ENCODE results near the gene PCBD2. TPM values are rescaled to one million over a fixed set of nuclear protein-coding genes. Genes with fewer than 3 reads are reported as not detected.

Gene PCBD2
- total and polyA plus RNA-seq, 2 of the 4 experiments (the other 2 are of a cell fraction): 2.2 to 2.7 TPM

DNA sequence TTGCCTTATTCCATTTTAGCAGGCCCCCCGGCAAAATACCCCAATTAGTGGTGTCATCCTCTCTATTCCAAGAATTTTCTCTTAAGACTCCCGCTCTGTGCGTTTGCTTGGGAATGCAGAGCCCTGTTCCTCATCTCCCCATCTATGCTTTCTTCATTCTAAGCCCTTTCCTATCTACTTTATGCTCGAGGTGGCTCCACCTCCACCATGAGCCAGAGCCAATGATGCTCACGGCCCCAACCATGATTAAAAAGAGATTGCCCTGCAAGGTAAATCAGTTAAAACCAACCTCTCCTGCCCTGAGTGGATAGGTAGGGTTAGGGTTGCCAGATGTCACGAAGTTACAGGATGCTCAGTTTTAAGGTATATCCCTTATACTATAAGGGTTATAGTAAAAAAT lies 31.4 kb upstream of the PCBD2 start:
- peaks cover 3% of the 10 kb centered on the region for H3K36me3 ChIP-seq (ENCODE audit: control insufficient read depth, insufficient read depth, low read length)
- peak overlapping the region; percentile 97 for H4K5ac ChIP-seq (ENCODE audit: low read depth, low read length)
- peaks cover 12% of the 10 kb centered on the region; the same call in 1 of the 2 replicates for H3K9me1 ChIP-seq (ENCODE audit: insufficient read depth, low read length)
- WGBS, 2 experiments (ENCODE audit: extremely low coverage in 2 of 2, insufficient read length in 1 of 2): no CpG with 5 or more reads among the region's 6 CpGs
- peak overlapping the region; percentile 99 to 100 for H4K8ac ChIP-seq (ENCODE audit: low read depth in 2 of 2, low read length in 2 of 2)
- DNase-seq: no peak
- H2AK9ac ChIP-seq (replicated peaks; ENCODE audit: low read depth, low read length, poor library complexity): no peak overlapping the region
- no peak overlapping the region for H2AFZ ChIP-seq (replicated peaks; ENCODE audit: low read length, poor library complexity)
- H3K4me1 ChIP-seq (ENCODE audit: control insufficient read depth, insufficient read depth, low read length): peaks cover 5% of the 10 kb centered on the region; the same call in 1 of the 2 replicates
- H3K79me1 ChIP-seq (ENCODE audit: low read depth in 1 of 2, low read length in 2 of 2): peaks cover 21 to 40% of the 10 kb centered on the region in 2 experiments
- BruUV-seq (replicated peaks): no TSS peak
- peak overlapping the region; percentile 97; the same call in 1 of the 2 replicates for H3K4ac ChIP-seq (ENCODE audit: low read depth, low read length)
- no peaks in the 10 kb centered on the region for H3K9me3 ChIP-seq (ENCODE audit: control insufficient read depth, insufficient read depth, low read length)
- 0 out of 2 replicates have a peak overlapping the region, but pooled peaks have one; percentile 22 for H2AK5ac ChIP-seq (ENCODE audit: low read depth, low read length)
- in situ Hi-C loops (cut with MboI; ENCODE audit: low sequenced_read_pairs): no loop called here
- H3K4me2 ChIP-seq (ENCODE audit: low read depth, low read length): no peak overlapping the region
- TF ChIP-seq, protein P1, sequence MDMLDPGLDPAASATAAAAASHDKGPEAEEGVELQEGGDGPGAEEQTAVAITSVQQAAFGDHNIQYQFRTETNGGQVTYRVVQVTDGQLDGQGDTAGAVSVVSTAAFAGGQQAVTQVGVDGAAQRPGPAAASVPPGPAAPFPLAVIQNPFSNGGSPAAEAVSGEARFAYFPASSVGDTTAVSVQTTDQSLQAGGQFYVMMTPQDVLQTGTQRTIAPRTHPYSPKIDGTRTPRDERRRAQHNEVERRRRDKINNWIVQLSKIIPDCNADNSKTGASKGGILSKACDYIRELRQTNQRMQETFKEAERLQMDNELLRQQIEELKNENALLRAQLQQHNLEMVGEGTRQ (IDR thresholded peaks at IDR 0.05; ENCODE audit: low read depth, low read length): no peak
- TF ChIP-seq BHLHE40 (IDR thresholded peaks at IDR 0.05; ENCODE audit: low read depth, low read length) (no peak), MXI1 (IDR thresholded peaks at IDR 0.05; ENCODE audit: borderline replicate concordance, low read depth, low read length) (no peak), POLR2A (IDR thresholded peaks at IDR 0.05; ENCODE audit: low read depth, low read length) (no peak), RAD21 (IDR thresholded peaks at IDR 0.05; ENCODE audit: low read length) (no peak), NFE2L2 (IDR thresholded peaks at IDR 0.05; ENCODE audit: low read depth, low read length) (no peak)
- no peak overlapping the region for H3K4me3 ChIP-seq (ENCODE audit: insufficient read depth, low read depth, low read length)
- H4K20me1 ChIP-seq (ENCODE audit: insufficient read depth, low read length): peaks cover 4% of the 10 kb centered on the region; the same call in 1 of the 2 replicates
- H3K9ac ChIP-seq (ENCODE audit: low read depth, low read length): peak overlapping the region; percentile 83; the same call in 1 of the 2 replicates
- dilution Hi-C loops (cut with HindIII; ENCODE audit: low sequenced_read_pairs, unreplicated experiment): no loop called here
- H2BK5ac ChIP-seq (ENCODE audit: low read depth, low read length, poor library complexity, severe bottlenecking): peak overlapping the region; percentile 84
- H4K91ac ChIP-seq (ENCODE audit: insufficient read depth, low read depth, low read length): peak overlapping the region; percentile 93; the same call in 1 of the 2 replicates
- H2BK15ac ChIP-seq (ENCODE audit: low read depth, low read length): no peak overlapping the region
- no peak overlapping the region for H2BK120ac ChIP-seq (ENCODE audit: low read depth, low read length)
- no peak overlapping the region; the same call in 1 of the 2 replicates for H3K56ac ChIP-seq (ENCODE audit: extremely low read depth, insufficient read depth, low read length)
- no peak overlapping the region for H3K27ac ChIP-seq (ENCODE audit: insufficient read depth, low read length)
- H3K23ac ChIP-seq (ENCODE audit: low read depth, low read length): peak overlapping the region; percentile 91; the same call in 1 of the 2 replicates
- H3K27me3 ChIP-seq (ENCODE audit: control insufficient read depth, insufficient read depth, low read length): no peaks in the 10 kb centered on the region
- CTCF ChIA-PET: interaction anchor here (0.5 kb wide), 1 partner anchor 96 kb away, joined by 6 read pairs; no protein-coding TSS in a partner anchor
- H3K14ac ChIP-seq (replicated peaks; ENCODE audit: low read depth, low read length): no peak overlapping the region
- POLR2A ChIA-PET (ENCODE audit: unreplicated experiment): interaction anchor here (0.6 to 1.3 kb wide), 2 partner anchors 9 to 15 kb away, joined by 5 read pairs; no protein-coding TSS in a partner anchor
- H3K18ac ChIP-seq (ENCODE audit: low read depth, low read length): no peak overlapping the region
- H2BK20ac ChIP-seq (ENCODE audit: low read depth, low read length): no peak overlapping the region
- intact Hi-C loops (cut with micrococcal nuclease): no loop called here
- ATAC-seq (ENCODE audit: low read depth): no peak

All from IMR-90 (cell line).